Limb (tissue), 2 donors: ENCODE measurements around the gene KCTD8.
"Not testable (repeated sequence)": the region's sequence is repeated elsewhere in the genome, so short reads cannot be mapped to it uniquely, and the experiment has no call there.

Source experiments
- DNase-seq, 2 donors: peaks; one replicate each; pipeline ENCODE4 v3.0.0-alpha.2; 2016; ENCODE audit errors: extremely low spot score in 2 of 2

The KCTD8 gene

DNA sequence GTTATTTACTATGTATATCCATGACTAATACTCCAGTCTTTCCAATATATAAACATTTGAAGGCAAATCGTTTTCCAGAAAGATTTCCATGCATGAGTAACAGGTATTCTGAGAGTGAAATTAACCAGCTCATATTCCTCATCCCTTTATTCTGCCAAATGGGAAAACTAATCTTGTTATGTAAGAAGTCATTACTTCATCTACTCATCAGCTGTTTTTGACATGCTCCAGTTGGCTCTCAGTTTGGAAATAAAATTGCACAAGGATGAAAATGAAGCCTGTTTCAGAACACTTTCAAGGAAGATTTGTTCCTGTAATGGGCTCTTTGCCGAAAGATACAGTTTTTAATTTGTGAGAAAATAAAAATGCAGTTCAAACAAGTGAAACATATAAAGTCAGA lies 121.9 kb downstream of the KCTD8 start:
- DNase-seq, result no peak

DNA sequence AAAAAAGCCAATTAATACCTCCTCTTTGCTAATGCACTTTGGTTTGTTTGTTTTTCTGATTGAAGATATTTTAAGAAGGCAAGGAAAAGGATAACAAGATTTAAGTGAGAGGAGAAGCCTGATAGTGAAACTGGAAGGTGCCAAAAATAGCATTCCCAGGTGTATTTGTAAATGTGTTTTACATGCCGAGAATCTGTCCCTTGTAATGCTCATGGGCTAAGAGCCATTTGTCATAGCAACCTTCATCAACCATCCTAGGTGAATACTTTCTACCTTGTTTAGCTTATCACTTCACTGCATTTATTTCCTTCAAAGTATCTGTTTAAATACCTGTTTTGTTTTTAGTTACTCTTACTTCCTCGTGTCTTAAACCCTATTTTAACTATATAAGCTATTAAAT lies 127.8 kb downstream of the KCTD8 start:
- no peak for DNase-seq

DNA sequence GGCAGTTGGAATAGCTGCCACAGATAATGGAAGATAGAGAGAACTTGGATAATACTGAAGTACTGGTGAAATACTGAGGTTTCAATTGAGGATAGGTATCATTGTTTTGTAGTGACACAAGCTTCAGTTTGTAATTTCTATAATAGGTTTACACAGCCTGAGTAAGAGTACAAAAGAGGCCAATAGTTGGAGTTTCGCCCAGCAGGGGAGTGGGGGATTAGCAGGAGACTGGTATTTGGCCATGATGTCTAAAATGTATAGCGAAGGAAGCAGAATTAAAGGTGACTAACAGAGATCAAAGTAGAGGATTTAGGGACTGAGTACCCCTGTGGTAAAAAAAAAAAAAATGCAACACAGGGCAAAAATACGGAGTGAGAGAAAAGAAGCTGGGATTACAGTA lies 129.5 kb downstream of the KCTD8 start:
- no peak for DNase-seq

DNA sequence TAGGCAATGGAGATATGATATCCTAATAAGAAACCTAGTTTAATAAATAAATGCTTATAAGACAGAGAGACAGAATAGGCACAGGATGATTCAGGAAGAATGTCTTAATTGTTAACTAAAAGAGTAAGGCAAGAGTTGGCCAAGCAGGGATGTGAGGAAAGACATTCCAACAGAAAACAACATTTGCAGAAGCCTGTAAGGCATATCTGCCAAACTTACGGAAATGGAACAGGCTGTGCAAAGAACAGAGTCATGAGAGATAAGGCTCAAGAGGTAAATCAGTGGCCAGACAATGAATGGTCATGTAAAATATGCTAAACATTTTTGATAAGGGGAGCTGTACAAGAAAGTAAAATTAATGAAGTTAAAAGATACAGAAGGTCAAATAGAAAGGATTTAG lies 134.9 kb downstream of the KCTD8 start:
- no peak for DNase-seq

DNA sequence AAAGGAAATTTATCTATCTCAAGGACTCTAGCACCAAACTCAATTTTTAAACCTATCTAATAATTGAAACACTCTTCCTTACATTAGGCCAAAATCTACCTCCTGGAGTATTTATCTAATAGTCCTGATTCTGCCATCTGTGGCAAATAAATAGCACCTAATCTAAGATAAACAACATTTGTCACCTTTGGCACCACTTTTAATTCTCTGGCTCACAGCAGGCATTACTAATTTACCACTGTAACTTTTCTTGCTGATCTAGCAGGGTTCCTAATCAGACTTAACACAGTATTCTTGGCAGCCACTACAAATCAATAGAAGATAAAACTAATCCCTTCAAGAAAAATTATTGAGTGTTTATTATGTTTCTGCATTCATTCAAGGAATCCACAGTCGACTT lies 161.1 kb downstream of the KCTD8 start:
- DNase-seq, result no peak

DNA sequence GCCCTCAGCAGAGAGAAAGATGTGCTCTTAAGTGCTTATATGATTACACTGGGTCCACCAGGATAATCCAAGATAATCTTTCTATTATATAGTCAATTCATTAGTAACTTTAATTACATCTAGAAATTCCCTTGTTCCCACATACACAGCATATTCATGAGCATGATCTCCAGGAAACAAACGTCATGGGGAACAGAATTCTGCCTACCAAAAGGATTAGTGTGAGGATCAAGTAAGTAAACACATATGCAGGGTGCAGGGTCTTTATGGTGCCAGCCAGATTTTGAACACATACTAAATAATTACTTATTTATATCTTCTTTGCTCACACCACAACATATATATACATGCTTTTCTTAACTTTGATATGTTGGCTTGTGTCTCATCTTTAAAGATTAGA lies 169.1 kb downstream of the KCTD8 start:
- no peak for DNase-seq

DNA sequence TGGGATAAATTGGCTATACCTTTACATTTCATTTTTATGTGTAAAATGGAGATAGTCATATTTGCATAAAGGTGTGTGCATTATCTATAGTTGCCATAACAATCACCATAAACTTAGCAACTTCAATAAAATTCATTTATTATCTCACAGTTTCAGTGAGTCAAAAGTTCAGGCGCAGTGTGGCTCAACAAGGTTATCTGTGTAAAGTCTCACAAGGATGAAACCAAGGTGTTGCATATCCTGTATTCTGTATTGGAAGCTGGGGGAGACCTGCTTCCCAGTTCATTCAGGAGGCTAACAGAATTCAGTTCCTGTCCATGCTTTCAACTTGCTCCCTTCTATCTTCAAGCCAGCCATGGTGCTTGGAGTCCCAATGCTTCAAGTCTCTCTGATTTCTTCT lies 169.5 kb downstream of the KCTD8 start:
- no peak for DNase-seq

DNA sequence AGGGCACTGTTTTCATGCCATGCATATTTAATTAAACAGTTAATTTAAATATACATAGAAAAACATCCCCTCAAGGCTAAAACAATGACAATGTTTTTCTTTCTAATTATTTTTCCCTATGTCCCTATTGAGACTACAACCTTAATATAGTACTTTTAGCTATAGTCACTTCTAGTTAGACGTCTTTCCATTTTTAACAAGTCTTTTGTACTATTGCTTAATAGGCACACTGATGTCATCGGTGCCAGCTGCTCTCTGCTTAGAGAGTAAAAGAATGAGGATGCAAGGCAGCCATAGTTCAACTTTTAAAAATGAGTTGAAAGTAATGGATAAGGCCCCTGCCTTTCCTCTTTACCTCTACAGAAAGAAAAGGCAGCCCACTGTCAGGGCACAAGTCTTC lies 191.1 kb downstream of the KCTD8 start:
- DNase-seq, result no peak

DNA sequence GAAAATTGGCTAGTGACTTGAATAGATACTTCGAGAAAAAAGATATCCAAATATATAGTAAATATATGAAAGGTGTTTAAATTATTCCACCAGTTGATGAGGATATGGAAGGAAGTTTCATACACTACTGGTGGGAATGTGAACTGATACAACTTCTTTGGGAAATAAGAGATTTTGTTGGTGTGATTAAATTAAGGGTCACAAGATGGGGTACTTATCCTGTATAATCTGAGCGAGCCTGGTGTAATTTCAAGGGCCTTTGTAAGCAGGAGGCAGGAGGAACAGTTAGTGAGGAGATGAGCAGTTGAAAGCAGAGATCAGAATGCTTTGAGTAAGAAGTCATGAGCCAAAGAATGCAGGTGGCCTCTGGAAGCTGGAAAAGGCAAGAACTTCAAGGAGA lies 192.2 kb downstream of the KCTD8 start:
- DNase-seq, result no peak

DNA sequence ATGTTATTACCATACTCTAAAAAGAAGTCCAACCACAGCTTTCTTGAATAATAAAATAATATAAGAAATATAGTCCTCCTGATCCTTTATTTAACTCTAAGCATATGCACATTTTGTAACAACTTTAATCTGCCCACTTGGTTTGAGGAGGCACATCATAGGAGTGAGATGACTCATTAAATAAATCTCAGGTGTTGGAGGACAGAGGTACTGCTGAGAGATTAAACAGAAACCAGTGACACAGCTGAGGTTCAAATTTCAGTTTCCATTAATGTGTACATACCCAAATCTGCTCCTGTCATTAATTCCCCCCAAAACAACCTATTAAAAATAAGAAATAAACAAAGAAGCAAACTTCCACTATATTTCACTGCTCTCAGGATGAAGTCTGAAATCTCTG lies 211.0 kb downstream of the KCTD8 start:
- DNase-seq, result no peak

DNA sequence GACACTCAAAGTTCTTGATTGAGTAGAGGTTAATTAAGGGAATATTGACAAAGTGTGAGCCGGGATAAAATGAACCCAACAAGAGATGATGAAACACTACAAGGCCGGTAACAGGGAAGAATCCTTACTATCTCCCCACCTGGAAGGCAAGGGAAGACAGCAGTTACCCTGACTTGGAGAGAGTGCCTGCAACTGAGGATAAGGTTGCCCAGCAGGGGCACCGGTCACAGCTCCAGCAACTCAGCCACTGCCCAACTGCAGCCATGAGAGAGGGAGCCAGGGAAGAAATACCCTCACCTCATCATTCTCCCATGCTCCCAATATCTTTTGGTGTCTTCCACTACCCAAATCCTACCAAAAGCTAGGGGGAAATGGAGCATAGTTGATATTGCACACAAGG lies 212.7 kb downstream of the KCTD8 start:
- DNase-seq, result no peak

DNA sequence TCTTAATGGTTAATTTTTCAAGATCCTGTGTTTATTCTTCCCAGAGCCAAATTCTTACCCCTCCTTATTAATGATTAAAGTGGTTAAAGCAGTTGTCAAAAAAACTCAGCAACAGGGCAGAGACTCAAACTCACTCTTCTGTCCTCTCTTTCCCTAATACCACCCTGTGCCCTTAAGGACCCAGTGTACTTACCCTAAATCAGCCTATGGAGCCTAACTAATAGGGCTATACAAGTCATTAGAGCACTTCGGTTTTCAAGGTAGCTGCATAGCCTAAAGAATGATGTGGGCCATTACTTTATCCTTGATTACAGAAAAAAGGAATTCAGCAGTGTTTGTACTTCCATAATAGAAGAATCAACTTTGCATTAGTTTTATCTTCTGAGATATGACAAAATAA lies 216.3 kb downstream of the KCTD8 start:
- DNase-seq, result no peak

DNA sequence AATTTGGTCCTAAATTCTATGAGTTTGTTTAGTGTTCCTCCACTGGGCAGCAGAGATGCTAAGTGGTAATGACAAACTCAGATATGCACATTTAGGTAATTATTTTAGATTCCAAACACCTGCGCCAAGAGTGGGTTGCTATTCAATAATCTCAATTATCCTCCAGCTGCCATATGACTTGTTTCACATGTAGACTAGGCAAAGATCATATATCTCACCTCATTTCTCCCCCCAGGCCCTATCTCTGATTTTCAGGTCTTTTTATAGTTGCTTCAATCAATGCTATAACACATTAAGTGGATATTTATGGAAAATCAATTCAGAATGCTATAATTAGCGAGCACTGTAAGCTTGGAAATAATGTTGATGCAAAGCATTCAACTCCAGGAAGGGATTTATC lies 217.6 kb downstream of the KCTD8 start:
- no peak for DNase-seq

DNA sequence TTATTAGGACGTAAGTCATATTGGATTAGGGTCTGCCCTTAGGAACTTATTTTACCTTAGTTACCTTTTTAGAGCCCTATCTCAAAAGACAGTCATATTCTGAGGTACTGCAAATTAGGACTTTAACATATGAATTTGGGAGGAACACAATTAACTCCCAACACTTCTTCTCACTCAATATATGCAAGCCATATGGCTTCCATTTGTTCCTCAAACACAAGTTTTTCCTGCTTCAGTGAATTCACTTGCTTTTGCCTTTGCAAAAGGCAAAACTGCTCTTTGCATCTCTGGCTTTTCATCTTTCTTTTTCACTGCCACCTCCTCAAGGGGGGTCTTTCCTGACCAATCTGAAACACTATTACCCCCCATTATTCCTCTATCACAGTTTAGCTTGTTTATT lies 220.3 kb downstream of the KCTD8 start:
- no peak for DNase-seq

DNA sequence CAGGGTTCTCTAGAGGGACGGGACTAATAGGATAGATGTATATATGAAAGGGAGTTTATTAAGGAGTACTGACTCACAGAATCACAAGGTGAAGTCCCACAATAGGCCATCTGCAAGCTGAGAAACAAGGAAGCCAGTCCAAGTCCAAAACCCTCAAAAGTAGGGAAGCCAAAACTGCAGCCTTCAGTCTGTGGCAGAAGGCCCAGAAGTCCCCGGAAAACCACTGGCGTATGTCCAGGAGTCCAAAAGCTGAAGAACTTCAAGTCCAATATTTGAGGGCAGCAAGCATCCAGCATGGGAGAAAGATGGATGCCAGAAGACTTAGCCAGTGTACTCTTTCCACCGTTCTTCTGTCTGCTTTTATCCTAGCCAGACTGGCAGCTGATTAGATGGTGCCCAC lies 227.2 kb downstream of the KCTD8 start:
- no peak for DNase-seq

DNA sequence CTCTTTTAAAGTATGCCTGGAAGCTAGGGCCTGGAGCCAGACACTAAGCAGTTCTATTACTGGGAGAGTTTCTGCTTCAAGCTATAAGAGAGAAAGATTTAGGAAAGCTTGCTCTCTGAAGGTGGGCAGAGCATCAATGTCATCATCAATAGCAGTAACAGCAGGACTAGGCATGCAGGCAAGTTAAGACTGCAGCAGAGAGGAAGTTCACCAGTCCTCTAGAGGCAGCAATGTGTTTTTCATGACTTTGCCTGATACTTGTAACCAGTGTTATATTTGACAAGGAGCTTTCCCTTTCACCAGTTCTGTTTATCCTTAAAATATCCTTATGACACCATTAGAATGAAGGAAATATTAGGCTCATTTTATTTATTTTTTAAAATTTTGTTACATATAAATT lies 237.9 kb downstream of the KCTD8 start:
- DNase-seq, result no peak

DNA sequence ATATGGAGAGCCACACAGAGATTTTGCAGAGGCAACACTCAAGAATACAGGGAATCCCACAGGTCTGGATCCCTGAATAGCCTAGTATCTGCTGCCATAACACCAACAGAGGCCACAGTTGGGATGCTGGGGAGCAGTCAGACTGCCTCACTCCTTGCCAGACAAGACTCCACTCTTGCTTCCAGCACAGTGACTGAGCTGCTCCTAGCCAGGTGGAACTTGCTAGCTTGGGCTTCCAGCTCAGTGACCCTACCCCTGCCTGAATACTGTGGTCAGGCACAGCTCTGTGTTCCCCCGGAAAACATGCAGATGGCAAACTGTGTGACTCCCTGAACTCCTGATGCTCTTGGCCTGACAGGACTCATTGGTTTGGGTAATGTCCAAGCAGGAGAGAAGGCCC lies 251.8 kb downstream of the KCTD8 start:
- DNase-seq, result no peak

DNA sequence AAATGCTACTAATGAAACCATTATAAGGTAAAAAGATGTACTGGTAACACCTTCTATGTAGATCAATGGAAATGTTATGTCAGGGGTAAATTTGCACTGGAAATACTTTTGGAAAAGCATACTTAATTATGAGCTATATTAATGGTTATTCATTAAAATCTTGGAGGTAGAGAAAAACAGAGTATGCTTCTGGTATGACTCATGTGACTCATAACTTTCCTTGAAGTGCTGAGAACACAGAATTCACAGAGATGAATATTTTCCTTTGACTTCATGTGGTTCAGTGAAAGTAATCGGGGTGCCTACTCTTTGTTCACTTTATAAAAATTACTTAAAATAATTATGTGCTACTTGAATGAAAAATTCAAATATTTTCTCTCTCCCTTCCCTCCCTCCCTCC lies 254.2 kb downstream of the KCTD8 start:
- no peak for DNase-seq

DNA sequence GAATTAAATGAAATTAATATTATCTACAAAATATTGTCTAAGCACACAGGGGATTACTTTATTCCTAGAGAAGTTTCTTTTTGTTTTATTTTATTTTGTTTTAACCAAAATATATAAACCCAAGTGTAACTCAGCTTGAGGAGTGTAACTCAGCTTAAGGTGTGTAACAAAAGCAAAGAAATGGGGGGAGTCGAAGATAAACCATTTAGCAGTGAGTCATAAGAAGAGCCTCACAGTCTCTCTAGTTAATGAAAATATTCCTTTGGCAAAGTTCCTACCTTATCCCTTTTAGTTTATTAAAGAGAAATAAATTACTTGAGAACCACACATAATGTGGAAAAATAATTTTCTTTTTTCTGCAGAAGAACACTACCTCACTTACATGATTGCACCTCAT lies 261.8 kb downstream of the KCTD8 start:
- no peak for DNase-seq

DNA sequence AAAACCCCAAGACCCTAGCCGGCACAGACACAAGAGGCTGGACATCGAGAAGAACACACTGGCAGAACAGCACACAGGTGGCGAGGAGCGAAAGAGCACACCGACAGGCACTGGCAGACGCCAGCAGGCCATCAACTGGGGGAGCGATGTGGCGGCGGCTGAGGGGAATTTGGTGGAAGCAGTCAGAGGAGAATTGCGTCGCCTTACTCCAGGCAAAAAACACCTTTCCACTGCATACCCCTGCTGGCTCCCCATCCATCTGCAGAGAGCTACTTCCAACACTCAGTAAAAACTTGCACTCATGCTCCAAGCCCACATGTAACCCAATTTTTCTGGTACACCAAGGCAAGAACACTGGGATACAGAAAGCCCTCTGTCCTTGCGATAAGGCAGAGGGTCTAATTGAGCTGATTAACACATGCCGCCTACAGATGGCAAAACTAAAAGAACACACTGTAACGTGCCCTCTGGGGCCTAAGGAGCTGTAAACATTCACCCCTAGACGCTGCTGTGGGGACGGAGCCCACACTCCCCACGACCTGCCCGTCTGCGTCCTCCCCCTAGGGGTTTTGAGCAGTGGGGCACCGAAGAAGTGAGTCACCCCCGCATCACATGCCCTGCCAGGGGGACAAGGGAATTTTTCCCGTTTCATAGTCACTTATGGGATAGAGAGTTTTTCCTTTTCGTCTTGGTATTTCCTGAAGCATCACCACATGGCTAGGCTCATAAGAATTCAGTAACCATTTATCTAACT lies 262.3 kb downstream of the KCTD8 start:
- DNase-seq, result no peak

DNA sequence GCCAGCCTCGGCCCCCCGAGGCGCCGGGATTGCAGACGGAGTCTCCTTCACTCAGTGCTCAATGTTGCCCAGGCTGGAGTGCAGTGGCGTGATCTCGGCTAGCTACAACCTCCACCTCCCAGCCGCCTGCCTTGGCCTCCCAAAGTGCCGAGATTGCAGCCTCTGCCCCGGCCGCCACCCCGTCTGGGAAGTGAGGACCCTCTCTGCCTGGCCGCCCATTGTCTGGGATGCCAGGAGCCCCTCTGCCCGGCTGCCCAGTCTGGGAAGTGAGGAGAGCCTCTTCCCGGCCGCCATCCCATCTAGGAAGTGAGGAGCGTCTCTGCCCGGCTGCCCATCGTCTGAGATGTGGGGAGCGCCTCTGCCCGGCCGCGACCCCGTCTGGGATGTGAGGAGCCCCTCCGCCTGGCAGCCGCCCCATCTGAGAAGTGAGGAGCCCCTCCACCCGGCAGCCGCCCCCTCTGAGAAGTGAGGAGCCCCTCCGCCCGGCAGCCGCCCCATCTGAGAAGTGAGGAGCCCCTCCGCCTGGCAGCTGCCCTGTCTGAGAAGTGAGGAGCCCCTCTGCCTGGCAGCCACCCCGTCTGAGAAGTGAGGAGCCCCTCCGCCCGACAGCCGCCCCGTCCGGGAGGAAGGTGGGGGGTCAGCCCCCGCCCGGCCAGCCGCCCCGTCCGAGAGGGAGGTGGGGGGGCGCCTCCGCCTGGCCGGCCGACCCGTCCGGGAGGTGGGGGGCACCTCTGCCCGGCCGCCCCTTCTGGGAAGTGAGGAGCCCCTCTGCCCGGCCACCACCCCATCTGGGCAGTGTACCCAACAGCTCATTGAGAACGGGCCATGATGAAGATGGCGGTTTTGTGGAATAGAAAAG lies 266.9 kb downstream of the KCTD8 start:
- DNase-seq, result not testable (repeated sequence)

DNA sequence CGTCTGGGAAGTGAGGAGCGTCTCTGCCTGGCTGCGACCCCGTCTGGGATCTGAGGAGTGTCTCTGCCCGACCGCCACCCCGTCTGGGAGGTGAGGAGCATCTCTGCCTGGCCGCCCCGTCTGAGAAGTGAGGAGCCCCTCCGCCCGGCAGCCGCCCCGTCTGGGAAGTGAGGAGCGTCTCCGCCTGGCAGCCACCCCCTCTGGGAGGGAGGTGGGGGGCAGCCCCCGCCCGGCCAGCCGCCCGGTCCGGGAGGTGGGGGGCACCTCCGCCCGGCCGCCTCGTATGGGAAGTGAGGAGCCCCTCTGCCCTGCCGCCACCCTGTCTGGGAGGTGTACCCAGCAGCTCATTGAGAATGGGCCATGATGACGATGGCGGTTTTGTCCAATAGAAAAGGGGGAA lies 280.8 kb downstream of the KCTD8 start:
- DNase-seq, result not testable (repeated sequence)

DNA sequence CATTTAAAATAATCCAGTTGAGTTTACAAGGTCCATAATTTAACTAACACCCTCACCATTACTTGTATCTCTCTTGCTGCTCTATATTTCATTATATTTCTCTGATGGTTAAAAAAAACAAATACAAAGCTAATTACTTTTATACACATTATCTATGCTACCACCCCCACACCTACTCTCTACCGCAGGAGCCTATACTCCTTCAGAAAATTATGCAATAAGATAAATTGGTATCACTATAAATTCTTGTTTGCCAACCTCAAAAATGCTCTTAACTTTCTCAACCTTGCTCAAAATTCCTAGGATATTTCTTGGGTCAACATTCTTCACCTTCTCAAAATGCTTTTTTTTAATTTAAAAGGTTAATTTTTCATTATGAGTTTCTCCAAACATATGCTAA lies 282.7 kb downstream of the KCTD8 start:
- no peak for DNase-seq
